Measurements from ENCODE around the gene ARHGAP44.

DNA sequence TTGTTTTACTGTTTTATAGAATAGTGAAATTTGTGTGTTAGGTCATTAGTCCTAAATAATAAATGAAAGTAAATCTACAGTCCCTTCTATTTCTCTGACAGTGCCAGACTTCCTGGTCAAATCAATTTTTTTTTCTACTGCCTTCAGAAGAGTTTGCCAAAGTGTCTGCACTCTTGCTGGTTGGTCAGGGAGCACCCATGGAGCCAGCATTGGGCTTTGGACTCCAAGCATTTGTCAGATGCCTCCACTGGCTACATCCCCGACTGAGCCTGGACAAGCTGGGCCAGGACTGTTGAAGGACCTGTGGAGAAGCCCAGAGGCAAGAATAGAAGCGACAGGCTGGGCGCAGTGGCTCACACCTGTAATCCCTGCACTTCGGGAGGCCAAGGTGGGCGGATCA lies 174.9 kb downstream of the ARHGAP44 start:
- TF ChIP-seq CTCF (conservative IDR thresholded peaks at IDR 0.05) (no peak), ZFX (IDR thresholded peaks at IDR 0.05) (no peak)
